CD4-positive, alpha-beta T cell treated with Interleukin-4 for 1 hour (primary cell): Measurements from ENCODE around the gene SAPCD2.
A peak's percentile ranks its signal among the peaks of the same experiment; 100 is the strongest.

Source experiments
- DNase-seq, 2 donors: peaks; one replicate each; pipeline ENCODE4 v3.0.0-alpha.2; 2020 to 2022

The SAPCD2 gene

DNA sequence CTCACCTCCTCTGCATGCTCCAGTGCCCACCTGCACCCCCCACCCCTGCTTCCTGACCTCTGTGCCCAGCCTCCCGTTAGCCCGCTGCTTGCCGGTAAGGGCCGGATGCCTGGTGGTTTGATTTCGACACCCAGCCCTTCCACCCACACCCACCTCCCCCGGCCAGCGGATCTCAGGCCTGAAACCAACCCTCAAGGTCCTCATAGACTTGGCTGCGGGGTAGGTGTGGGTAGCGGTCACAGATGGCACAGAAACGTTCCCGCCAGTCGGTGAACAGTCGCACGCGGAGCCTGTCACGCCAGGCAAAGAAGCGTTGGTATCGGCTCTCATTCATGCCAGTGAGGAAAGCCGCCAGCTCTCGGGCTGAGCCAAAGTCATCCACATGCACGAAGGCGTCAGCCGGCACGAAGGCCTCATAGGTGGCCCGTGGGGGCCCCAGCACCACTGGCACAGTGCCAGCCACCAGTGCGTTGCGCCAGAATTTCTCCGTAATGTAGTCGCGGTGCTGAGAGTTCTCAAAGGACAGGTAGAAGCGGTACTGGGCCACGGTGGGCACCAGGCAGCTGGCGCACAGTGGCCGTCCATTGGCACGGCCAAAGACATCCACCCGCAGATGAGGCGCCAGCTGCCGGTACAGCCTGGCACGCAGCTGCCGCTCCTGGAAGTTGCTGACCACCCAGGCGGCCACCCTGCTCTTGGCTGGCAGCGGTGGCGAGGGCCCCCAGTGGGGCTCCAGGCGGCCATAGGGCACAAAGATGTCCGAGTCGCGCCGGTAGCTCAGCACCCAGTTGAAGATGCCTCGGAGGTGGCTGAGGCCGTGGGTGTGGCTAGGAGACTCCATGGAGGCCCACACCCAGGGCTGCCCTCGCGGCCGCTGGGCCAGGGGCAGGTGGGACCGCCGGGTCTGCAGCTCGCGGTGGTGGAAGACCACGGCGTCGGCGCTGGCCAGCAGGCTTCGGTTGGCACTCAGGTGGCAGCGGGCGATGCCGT, 39.5 kb downstream of the SAPCD2 start:
- peak; percentile 52 to 64 for DNase-seq

DNA sequence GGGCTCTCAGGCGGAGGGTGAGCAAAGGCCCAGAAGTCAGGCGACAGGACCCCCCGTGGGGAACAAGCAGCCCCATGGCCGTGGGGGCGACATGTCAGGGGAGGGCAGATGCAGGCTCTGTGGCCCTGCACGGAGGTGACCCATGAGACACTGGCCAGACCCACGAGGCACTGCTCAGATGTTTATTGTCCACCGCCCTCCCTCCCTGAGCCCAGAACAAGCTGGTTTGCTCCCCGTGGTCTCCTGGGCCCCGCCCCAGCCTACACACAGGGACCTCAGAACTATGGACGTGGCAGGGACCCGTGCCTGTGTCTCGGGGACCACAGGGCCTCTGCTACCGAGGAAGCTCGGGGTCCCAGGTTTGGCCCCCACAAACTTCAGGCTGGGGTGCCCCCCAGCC, 40.4 kb downstream of the SAPCD2 start:
- no peak for DNase-seq

DNA sequence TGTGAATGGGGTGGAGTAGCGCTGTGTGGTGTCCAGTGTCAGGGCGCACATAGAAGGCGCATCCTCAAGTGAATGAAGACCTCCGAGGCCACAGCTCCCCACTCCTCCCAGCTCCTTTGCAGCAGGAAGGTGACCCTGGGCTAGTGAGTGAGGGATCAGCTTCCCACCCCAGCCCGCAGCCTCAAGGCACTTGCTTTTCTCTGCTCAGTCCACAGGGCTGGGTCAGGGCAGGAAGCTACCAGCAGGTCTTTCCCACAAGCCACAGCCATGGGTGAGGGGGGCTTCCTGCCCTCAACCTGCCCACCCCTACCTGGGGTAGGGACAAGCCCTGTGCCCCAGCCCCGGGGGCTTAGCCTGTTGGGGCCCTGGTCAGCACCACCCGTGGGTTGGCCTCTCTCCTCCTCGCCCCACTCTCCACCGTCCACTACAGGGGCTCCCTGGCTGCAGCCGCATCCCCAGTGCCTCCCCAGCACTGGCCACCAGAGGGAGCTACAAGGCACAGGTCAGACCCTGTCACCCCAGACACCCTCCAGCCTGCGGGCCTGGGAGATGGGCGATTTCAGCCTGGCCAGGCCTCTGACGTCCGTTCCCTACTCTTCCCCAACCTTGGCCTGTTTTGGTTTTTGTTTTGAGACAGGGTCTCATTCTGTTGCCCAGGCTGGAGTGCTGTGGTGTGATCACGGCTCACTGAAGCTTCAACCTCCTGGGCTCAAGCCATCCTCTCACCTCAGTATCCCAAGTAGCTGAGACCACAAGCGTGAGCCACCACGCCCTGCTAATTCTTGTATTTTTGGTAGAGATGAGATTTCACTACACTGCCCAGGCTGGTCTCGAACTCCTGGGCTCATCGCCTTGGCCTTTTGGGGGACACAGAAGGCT, 41.1 kb downstream of the SAPCD2 start:
- DNase-seq: peak; percentile 68 to 73

DNA sequence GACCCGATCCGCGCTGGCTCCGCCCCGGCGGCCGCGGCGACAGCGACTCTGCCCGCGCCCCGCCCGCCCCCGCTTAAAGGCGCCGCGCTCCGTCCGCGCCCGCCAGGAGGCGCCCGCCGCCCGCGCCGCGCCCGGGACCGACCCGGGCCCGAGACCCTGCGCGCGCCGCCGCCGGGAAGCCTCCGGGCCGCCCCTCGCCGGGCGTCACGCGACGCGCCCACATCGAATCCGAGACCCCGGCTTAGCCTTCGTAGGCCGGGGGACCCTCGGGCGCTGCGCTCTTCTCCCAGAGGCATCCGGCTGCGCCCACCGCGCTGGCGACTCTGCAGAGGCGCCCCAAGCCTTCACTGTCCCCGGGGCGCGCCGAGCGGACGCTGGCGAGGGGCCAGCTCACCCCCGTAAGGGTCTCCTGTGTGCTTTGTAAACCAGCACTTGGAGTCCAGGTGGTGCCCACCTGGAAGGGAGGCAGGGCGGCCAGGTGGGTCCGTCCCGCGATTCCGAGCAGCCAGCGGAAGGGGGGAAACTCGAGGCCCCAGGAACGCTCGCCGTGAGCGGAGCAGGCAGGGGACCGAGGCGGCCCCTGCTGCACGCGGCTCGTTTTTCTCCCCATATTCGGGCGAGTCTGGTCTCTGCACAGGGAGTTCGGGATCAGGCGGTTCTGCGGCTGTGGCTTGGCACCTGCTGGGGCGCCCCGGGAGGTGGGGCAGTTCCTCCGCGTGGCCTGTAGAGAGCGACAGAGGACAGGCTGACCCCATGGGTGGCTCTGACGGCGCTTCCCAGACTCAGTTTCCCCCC, 41.9 kb downstream of the SAPCD2 start:
- peak; percentile 63 to 72 for DNase-seq

DNA sequence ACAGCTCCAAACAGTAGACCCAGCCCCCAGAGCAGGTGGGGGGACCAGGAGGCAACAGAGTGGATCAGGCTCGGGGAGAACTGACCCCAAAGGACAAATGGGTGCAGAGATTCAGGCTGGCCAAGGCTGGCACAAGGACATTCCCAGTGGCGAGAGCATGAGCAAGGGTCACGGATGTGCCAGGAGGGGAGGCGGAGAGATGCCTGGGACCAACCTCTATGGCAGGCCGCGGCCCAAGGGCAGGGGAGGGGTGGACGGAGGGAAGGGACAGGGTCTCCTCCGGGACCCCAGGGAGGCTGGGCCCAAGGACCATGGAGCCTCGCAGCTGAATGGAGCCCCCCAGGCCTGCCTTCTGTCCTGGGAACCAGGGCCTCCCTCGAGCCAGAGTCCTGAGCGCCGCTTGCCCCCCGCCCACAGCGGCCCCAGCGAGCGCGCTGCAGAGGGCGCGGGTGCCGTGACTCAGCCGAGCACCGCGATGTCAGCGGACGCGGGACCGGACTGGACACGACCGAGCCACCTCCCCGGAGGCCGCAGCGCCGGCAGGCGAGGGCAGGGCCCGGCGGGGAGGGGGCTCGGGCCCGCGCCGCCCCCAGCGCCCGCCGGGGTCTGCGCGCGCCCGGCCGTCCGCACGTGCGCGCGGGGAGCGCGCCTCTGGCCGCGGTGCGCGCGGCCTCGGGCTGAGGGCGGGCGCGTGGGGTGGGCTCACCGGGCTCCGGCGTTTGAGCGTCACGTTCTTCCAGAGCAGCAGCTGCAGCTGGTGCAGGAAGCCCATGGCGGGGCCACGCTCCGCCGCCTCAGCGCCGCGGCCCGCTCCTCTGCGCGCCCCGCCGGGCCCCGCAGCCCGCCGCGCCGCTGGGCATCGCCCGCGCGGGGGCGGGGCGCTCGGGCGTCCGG, 42.7 kb downstream of the SAPCD2 start, which contains the start of gene ABCA2:
TSS of gene ABCA2 (minus strand) at position 869 of the 894 bp plus-strand sequence. CDS start at position 772, 97 bp downstream.
- DNase-seq: no peak

DNA sequence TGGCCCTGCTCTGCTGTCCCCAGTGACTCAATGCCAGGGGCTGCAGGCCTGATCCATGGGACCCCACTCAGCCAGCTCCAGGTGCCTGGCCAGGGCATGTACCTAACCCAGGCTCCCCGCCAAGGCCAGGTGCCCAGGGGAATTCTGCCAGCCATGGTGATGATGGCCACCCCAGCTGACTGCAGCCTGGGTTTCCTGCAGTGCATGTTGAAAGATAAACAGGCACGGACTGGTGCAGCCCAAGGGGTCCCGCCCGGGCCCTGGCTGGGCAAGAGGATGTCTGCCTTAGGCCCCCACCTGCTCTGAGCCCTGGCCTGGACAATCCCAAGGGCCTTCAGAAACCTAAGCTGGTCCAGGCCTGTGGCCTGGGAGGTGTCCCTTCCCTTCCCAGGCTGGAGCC, 43.5 kb downstream of the SAPCD2 start:
- no peak for DNase-seq

DNA sequence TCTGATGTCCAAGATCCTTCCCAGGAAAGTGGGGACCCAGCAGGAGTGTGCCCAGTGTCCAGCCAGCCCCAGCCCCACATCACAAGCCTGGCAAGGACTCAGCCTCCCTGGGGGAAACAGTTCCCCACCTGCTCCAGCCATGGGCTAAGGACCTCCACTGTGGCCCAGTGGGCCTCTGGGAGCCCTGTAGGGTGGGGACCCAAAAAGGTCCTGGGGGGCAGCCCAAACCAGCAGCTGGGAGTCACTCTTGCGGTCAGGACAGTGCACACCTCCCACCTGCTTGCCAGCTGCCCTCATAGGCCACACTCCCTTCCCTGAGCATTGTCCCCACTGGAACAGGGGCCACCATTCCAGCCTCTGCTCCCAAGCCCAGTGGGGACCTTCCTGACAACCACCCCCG, 44.0 kb downstream of the SAPCD2 start:
- DNase-seq: no peak

DNA sequence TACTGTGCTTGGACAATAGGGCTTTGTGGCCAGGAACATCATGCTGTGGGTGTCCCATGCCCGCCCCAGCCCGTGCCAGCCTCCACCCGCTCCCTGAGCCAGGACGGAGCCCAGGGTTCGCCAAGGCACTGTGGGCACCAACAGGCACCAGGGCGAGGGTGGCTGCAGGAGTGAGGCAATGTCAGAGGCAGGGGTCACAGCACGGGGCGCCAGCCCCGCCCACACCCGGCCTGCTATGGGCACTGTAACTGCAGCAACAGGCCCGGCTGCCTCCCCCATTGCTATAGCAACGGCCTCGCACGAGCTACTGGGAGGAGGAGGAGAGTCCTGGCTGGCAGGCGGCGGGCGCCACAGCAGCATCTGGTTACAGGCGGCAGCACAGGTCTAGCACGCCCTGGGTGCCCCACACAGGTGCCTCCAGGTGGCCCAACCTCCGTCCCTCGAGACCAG, 44.8 kb downstream of the SAPCD2 start:
- peak in 1 of 2 donors; percentile 48 for DNase-seq

DNA sequence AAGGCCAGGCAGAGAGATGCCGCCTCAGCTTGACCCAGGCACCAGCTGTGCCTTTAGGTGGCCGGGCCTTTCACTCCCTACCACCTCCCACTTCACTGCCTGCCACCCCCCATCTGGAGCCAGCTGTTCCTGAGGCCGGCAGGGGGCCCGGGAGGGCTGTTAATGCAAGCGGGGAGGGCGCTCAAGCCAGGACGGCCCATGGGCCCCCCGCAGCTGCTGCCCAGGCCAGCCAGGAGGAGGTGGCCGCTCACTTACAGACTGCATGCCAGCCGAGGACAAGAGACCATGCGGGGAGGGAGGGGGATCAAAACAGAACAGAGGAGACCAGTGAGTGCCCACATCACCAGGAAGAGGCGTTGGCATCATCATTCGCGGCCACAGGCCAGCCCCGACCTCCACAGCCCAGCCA, 46.8 kb downstream of the SAPCD2 start:
- DNase-seq: no peak

DNA sequence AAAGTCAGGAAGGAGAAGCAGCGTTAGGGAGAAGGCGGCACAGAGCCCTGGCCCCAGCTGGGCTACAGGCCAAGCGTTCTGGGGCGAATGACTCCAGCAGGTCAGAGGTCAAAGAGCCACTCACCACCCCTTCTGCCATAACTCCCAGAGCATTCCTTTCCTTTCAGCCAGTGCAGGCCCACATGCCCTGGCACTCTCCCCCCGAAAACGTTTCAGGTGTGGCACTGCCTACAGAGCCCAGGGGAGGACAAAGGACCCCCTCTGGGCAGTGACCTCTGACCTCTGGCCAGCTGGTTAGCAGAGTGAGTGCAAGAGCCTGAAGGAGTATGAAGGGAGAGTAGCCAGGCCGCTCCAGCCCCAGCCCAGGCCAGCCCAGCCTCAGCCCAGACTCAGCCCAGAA, 47.2 kb downstream of the SAPCD2 start:
- no peak for DNase-seq

DNA sequence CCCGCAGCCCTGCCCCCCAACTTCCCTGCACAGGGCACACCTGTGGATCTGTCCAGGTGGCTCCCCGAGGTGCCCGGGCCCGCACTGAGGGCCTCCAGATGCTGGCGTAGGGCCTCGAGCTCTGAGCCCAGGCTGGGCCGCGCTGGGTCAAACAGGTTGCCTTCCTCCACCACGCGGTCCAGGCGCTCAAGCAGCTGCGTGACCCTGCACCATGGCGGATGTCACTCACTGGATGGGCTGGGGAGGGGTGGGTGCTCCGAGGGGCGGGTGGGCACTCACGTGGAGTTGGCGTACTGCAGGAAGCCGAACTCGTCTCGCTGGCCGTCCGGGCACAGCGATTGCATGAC, 47.7 kb downstream of the SAPCD2 start:
- DNase-seq: no peak

DNA sequence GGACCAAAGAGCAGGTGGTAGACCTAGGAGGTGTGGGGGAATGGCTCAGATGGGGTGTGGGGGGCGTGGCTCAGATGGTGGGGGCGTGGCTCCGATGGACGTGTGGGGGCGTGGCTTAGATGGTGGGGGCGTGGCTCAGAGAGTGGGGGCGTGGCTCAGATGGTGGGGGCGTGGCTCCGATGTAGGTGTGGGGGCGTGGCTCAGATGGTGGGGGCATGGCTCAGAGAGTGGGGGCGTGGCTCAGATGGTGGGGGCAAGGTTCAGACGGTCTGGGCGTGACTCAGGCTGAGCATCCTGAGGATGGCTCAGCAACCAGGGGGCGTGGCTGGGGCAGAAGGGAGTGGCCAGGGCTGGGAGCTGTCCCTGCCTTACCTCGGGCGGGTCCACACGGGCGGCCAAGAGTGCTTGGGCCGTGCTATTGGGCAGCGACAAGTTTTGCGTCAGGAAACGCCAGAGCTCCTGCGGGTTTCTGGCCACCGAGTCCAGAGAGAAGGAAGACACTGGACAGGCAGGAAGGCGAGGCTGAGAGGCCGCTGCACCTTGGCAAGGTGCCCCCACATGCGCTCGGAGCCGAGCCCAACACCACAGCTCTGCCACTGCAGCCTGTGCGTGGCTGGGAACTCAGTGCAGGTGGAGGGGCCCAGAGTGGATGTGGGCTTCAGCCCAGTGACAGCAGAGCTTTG, 48.2 kb downstream of the SAPCD2 start:
- peak; percentile 76 to 77 for DNase-seq

DNA sequence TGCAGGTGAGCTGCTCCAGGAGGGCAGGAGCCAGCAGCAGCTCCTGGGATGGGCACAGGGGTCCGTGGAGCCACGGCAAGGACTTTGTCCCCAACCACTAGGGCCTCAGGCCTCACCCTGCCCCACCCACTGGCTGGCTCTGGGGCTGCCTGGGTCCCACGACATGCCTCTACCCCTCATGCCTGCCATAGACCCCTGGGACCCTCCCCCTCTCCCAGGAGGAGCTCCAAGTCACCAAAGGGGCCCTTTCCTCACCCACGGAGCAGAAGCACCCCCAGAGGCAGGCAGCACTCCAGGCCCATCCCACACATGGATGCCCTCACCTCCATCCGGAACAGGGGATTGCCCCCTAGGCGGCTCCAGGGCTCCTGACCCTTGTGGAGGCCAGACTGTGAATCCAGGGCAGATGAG, 48.8 kb downstream of the SAPCD2 start:
- no peak for DNase-seq

DNA sequence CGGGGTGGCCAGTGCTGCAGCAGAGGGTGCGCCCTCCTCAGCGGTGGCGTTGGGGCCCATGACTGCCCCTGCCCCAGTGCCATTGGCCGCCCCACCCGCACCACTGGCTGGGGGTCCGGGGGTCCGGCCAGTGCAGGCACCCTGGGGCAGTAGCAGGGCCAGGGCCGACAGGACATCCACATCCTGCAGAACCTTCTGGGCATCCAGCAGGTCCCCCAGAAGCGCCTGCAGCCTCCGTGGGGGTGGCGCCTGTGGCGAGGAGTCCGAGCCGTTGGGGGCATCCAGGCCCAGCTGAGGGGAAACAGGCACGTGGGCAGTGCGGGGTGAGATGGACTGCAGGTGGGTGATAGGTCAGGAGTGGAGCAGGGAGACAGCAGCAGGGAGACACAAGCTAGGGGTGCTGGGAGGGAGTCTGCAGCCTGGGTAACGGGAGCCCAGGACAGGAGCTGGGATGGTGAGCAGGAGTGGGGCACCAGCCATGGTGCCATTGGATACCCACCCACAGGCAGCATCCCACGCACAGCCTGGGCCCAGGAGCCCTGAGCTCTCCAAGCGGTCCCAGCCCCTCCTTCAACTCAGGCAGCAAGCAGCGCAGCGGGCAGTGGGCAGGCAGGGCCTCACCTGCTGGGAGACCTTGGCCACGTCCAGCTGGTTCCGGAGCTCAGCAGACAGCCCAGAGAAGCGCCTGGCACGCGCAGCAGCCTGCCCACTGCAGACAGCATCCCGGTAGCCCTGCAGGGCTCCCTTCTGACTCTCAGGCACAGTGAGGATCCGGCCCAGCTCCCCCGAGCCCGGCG, 49.4 kb downstream of the SAPCD2 start:
- DNase-seq: no peak

DNA sequence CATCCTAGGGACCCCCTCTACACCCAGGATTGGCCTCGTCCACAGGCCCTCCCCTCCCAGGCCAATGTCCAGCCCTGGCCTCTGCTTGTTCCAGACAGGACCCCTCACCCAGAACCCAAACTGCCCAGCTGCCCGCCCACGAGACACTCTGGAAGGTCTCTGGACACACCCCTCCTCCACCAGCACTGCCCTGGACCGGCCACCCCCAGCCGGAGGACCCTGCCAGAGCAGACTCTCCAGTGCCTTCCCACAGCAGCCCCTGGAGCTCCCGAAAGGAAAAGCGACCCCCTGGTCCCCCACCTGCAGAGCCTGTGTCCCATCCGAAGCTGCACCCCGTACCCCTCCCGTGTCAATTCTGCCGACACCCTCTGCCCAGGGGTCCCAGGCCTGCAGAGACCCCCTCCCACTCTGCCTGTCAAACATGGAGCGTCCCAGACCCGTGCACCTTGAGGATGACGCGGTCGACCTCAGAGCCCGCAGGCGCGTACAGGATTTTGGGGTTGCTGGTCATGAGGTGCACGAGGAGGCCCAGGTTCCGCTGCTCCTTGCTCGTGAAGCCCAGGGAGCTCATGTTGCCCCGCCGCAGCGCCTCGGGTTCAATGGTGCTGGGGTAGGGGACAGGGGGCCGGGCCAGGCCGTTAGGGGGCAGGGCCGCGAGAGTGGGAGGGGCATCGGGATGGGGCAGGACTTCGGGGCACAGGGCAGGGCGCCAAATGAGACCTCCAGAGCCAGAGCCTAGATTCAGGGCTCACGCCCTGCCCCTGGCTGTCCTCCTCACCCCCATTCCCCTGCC, 50.3 kb downstream of the SAPCD2 start:
- DNase-seq: no peak

DNA sequence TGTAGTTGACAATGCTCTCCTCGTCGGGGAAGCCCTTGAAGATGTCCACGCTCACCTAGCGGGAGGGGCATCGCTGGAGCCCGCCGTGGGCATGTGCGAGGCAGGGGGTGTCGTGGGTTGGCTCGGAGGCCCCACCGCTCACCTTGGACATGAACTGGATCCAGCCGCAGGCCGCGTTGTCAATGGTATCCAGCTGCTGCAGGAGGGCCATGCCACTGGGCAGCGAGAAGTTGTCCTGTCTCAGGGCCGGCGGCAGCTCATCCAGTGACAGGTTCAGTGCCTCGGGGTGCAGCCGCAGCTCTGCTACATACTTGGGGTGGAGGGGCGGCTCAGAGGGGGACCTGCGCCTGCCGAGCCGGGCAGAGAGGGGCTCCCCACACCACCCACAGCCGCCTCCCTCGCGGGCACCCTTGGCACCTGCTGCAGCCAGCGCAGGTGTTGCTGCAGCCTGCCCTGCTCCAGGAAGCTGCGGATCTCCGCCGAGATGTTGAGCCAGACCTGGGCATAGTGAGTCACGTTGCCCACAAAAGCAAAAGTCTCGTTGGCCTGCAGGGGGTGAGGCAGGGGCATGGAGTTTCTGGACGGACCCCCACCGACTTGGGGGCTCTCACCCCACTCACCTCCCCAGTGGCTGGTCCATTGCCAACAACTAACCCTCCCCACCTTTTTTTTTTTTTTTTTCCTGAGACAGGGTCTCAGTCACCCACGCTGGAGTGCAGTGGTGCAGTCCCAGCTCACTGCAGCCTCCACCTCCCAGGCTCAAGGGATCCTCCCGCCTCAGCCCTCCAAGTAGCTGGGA, 51.4 kb downstream of the SAPCD2 start:
- DNase-seq: no peak

DNA sequence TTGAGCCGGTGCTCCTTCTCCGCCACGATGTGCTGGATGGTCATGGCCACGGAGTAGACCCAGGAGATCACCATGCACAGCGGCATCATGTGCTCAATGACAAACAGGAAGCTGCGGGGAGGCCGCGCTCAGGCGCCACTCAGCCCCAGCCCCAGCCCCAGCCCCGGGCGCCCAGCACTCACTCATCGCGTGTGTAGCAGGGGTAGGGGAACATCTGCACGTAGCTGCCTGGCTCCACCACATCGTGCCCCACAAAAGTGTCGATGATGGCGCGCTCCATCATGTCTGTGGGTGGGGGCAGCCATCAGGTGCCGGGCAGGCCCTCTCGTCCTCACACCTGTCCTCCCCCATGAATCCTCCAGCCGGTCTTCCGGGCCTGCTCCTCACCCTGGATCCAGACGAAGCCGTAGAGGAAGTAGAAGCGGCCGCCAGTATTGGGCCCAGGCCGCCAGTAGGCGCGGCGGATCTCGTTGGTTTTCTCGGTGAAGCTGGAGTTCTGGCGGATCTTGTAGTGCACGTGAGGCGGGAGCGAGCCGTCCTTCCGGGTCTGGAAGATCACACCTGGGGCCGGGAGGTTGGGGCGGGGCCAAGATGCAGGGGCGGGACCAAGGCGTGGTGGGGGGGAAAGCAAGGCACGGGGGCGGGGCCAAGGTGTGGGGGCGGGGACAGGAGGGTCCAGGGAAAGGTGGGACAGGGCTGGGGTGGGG, 52.4 kb downstream of the SAPCD2 start:
- DNase-seq: no peak

DNA sequence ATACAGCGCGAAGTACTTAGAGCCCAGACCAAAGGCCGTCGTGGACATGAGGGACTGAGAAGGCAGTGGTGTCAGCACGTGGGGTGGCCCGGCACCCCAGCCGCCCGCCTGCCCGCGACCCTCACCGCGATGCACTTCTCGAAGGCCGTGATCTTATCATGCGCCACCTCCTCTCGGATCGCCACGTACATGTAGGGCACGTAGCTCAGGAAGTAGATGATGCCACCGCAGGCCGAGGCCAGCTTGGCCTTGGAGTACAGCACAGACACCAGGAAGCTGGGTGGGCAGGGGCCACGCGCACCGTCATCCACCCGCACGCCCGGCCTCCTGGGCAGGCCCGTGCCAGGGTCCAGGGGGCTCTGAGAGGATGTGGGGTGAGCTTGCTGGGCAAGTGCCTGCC, 53.3 kb downstream of the SAPCD2 start:
- no peak for DNase-seq
